Renal cortex interstitium (tissue), 11 donors: ENCODE results near the gene TCP11L2. TPM values are rescaled to one million over a fixed set of nuclear protein-coding genes. Genes with fewer than 3 reads are reported as not detected.
"Not testable (repeated sequence)": the region's sequence is repeated elsewhere in the genome, so short reads cannot be mapped to it uniquely, and the experiment has no call there.

Source experiments
- DNase-seq, 11 donors: peaks; one replicate each; pipeline ENCODE4 v3.0.0-alpha.2; 2013; ENCODE audit warnings: low read depth in 9 of 11, low spot score in 4 of 11; ENCODE audit errors: extremely low read depth in 1 of 11
- polyA plus RNA-seq, 3 donors: library from polyadenylated mRNA; unstranded; fragments of 120-200 nt; gene quantifications; one replicate each; pipeline ENCODE4 v1.2.1, GENCODE V29; 2013; ENCODE audit not compliant: insufficient read length in 3 of 3

The TCP11L2 gene
- polyA plus RNA-seq, 3 donors = 17.7 to 28.4 (median 21.0) TPM

DNA sequence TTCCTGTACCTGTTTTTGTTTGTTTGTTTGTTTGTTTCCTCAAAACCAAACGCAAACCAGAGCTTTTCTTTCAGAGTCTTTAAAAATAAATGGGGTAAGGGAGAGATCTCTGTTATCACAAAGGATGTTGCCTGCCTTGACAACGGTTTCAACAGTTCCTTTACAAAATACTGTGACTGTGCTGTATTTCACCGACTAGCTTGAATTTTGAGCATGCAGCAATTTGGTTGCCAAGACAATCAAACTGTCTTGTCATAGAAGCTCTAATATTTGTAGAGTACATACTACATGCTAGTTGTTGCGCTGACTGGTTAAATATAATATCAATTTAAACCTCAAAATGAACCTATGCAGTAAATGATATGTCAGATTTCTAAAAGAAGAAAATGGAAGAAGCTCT, 22.4 kb upstream of the TCP11L2 start:
- no peak for DNase-seq

GRCh38 chr12:106281056-106281782, 21.3 kb upstream of the TCP11L2 start:
- DNase-seq = no peak

GRCh38 chr12:106281804-106282203, 20.7 kb upstream of the TCP11L2 start:
- DNase-seq = no peak

- no peak for DNase-seq
Measured at GRCh38 chr12:106282457-106283097, 20.0 kb upstream of the TCP11L2 start.

- no peak for DNase-seq
Measured at GRCh38 chr12:106284358-106285105, 18.0 kb upstream of the TCP11L2 start.

DNA sequence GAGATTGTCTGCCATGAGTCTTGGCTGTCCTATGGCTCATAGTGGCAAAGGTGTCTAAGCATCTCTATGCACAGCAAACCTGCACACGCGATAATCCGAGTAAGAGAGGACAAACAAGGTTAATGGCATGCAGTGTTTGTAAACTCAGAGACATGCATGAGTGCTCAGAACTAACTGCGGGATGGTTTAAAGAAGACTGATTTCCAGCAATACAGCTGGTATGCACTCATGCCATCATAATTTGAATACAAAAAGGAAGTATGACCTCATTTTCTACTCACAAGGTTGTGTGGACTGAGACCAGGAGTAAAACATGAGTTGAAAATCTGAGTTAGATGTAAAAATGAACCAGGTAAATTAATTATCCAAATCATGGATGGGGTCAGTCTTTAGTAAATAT, 16.6 kb upstream of the TCP11L2 start:
- no peak for DNase-seq

DNA sequence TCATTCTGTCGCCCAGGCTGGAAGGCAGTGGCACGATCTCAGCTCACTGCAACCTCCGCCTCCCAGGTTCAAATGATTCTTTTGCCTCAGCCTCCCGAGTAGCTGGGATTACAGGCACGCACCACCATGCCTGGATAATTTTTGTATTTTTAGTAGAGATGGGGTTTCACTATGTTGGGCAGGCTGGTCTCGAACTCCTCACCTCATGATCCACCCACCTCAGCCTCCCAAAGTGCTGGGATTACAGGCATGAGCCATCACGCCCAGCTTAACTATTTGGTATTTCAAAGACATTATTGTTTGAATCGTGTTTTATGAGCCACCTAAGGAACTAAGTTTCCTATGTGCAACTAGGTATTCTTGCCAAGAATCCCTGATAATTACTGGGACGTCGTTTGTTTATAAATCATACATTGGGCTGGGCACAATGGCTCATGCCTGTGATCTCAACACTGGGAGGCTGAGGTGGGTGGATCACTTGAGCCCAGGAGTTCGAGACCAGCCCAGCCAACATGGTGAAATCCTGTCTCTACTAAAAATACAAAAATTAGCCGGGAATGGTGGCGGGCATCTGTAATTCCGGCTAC, 15.9 kb upstream of the TCP11L2 start:
- not testable (repeated sequence) for DNase-seq

- no peak for DNase-seq
Measured at GRCh38 chr12:106287364-106287763, 15.2 kb upstream of the TCP11L2 start.

DNA sequence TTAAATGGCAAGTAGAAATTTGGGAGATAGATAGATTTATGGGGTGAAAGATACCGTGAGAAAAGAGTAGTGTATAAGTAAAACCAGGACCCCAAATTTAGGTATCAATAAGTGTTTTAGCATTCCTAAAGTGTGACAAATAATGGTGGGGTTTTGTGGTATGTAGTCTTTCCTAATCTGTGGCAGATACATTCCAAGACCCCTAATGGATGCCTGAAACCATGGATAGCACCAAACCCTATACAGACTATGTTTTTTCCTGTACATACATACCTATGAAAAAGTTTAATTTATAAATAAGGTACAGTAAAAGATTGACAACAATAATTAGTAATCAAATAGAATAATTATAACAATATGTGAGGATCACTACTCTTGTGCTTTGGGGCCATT, 14.4 kb upstream of the TCP11L2 start:
- no peak for DNase-seq

DNA sequence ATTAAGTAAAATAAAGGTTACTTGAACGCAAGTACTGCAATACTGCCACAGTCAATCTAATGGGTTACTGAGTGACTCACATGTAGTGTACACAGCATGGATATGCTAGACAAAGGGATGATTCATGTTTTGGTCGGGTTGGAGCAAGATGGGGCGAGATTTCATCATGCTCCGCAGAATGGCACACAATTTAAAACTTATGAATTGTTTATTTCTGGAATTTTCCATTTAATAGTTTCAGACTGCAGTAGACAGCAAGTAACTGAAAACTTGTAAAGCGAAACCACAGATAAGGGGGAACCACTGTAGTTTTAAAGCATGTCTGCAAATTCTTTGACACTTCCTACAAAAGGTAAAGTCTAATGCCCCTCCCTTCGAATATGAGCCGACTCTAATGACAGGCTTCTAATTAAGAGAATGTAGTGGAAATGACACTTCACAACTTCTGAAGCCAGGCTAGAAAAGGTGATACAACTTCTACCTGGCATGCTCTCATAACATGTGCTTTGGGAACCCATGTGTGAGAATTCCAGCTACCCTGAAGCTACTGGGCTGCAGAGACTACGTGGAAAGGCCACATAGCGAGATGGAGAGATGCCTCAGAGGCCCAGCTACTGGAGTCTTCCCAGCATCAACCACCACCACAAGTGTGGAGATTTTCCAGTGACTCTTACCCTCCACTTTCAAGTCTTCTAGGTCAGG, 13.9 kb upstream of the TCP11L2 start:
- no peak for DNase-seq

DNA sequence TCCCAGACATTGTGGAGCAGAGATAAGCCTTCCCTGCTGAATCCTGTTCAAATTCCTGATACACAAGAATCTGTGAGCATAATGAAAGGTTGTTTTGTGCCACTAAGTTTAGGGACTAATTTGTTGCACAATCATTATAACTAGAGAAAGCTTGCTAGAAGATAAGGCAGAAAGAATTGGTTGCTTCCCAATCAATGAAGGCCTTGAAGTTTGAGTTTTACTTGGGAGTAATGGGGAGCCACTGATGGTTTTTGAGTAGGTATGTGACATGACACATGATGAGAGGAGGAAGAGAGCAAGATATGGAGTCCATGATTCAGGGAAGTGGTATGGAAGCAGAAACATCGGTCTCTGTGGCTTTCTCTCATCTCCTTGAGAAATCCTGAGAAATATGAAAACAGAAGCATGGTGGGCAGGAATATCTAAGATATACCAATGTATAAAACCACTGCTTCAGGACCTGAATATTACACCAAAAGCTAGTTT, 13.3 kb upstream of the TCP11L2 start:
- no peak for DNase-seq

DNA sequence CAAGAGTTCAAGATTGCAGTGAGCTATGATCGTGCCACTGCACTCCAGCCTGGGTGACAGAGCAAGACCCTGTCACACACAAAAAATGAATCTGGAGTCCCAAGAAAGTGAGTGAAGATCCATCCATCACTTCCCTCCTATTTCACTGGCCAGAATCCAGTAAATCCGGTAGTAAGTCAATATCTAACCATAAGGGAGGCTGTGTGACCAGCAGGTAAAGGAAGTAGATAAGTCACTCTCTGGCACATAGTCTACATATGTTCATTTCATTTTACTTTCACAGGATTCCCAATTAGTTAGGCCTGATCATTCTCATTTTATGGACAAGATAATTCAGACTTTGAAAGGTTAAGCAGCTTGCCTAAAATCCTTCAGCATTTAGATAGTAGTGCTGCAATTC, 11.9 kb upstream of the TCP11L2 start:
- DNase-seq = no peak

GRCh38 chr12:106291342-106291741, 11.2 kb upstream of the TCP11L2 start:
- DNase-seq = no peak

DNA sequence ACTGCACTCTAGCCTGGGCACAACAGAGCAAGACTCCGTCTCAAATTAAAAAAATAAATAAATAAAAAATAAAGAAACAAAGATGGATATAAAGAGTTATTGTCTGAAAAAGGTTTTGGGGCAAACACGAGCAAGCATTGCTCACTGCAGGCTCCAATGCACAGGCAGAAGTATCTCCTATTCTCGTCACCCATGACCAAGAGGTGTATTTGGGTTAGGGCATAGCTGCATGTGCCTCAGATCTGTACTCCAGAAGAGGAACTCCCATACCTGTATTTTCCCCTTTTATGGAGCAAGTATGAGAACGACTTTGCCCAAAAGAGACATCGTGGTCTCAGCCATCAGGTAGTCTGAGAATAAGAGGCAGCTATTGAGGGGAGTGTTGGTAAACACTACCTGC, 10.2 kb upstream of the TCP11L2 start:
- no peak for DNase-seq

DNA sequence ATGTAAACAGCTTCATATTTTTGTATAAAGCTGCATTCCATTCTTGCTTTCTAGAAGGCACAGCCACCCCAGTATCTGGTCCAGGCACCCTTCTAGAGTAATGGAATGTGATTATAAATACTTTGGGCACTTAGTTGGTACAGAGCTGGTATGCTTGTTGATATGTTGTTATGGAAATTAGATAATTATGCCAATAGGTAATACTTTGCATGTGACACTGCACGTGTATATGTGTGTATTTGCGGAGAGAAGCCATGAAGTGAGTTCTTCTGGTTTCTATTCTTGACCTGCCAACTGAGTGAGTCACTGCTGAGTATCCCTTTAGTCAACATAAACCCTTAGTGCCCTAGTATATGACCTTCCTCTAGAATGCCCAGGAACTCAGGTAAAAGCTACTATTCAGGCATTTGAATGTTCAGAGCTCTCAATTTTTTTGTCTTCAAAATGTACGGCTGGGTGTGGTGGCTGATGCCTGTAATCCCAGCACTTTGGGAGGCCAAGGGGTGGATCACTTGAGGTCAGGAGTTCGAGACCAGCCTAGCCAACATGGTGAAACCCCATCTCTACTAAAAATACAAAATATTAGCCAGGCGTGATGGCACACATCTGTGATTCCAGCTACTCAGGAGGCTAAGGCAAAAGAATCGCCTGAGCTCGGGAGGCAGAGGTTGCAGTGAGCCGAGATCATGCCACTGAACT, 6.2 kb upstream of the TCP11L2 start:
- no peak for DNase-seq

DNA sequence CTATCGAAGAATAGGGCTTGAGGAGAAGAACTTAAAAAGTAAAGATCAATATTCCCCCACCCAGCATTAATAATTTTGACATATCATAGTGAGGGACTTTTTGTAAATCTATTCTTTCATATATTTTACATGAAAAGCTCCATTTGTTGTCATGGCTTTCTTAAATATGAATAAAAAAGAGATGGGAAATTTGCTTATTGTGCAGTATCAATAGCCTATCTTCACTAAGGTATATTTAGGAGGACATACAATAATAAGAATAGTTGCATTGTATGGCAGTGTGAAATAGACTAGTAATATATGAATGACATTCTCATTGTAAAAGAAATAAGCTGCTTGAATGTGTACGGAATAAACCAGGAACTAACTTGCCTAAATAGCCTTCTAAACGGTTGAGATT, 5.5 kb upstream of the TCP11L2 start:
- no peak for DNase-seq

- DNase-seq = no peak
Measured at GRCh38 chr12:106297681-106298080, 4.9 kb upstream of the TCP11L2 start.

DNA sequence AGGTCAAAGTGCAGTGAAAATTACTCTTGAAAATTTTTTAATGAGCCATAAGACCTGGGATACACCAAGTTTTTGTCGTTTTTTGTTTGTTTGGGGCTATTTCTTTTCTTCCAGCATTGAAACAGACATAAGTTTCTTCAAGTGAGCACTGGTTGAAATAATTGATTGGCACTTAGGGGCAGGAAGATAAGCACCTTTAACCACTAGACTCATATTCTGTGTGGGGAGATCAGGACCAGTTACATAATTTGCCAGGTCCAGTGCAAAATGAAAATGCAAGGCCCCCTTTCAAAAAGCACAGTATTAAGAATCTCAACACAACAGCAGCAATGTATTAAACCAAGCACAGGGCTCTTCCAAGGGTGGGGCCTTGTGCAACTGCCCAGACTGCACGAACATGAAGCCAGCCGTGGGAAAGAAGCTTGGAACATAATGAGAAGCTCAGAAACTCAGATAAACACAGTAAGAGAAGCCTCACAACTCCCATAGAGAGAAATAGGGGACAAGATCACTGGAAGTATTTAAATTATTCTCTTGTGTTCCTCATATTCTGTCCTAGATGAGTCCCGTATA, 3.2 kb upstream of the TCP11L2 start:
- DNase-seq = no peak
